Prostate gland (tissue), 2 donors: ENCODE measurements around the gene DBT. TPM values are rescaled to one million over a fixed set of nuclear protein-coding genes. Genes with fewer than 3 reads are reported as not detected.

ENCODE experiments used
- DNase-seq: peaks from one replicate; pipeline ENCODE4 v3.0.0-alpha.2; 2019; ENCODE audit warnings: low spot score
- H3K27ac ChIP-seq, 2 donors: fragments of 200-600 bp; sonication (generic); 2 replicates each; pipeline ENCODE4 v1.5.1; 2017 to 2019
- H3K27me3 ChIP-seq: fragments of 200-600 bp; sonication (generic); replicated peaks from 2 replicates; pipeline ENCODE4 v1.5.1; 2019; ENCODE audit not compliant: insufficient read depth
- H3K36me3 ChIP-seq, 2 donors: fragments of 200-600 bp; sonication (generic); 1 replicate in 1 of 2; 2 replicates in 1 of 2; pipeline versions ENCODE4 v1.5.1 to v1.8.1; 2017 to 2019
- H3K4me1 ChIP-seq: fragments of 200-600 bp; sonication (generic); replicated peaks from 2 replicates; pipeline ENCODE4 v1.5.1; 2019
- H3K4me3 ChIP-seq, 2 donors: fragments of 200-600 bp; sonication (generic); 2 replicates each; pipeline ENCODE4 v1.5.1; 2017 to 2019
- H3K9me3 ChIP-seq: fragments of 200-600 bp; sonication (generic); 2 replicates; pipeline ENCODE4 v1.5.1; 2017
- CTCF ChIP-seq, 4 experiments: fragments of 200-600 bp in 2 of 4; fragments of 450-650 bp in 2 of 4; sonication (generic) in 2 of 4; IDR thresholded peaks; 1 replicate in 3 of 4; 2 replicates in 1 of 4; pipeline ENCODE4 v1.5.1; 2016 to 2019; ENCODE audit warnings: antibody characterized with exemption in 4 of 4, mild to moderate bottlenecking in 2 of 4, moderate library complexity in 2 of 4
- POLR2A ChIP-seq: fragments of 450-650 bp; IDR thresholded peaks from one replicate; pipeline ENCODE4 v1.6.1; 2016; ENCODE audit warnings: antibody characterized with exemption, mild to moderate bottlenecking
- POLR2AphosphoS5 ChIP-seq: sonication (generic); formaldehyde crosslinking; IDR thresholded peaks from one replicate; pipeline ENCODE4 v1.6.1; 2017; ENCODE audit warnings: antibody characterized with exemption
- WGBS: methylation state at CpG from one replicate; pipeline ENCODE4 v1.1.5; 2018; 5-methylcytosine and 5-hydroxymethylcytosine counted together
- intact Hi-C: fragments of 100-400 bp; cut with DNase I; formaldehyde crosslinking; loops from one replicate; pipeline ENCODE4 v1.14.2; 2022
- total RNA-seq, 2 donors: library from RNA; depleted of rRNA; stranded (reverse); fragments of >200 nt; gene quantifications; one replicate each; pipeline ENCODE4 v1.1.0, GENCODE V29; 2016

DBT gene
- total RNA-seq, 2 donors from 2014 or later = 7.6 to 17.3 TPM

GRCh38 chr1:100177295-100178041 lies 72.2 kb downstream of the DBT start:
- no peak overlapping the region for H3K27ac ChIP-seq
- intact Hi-C loops = no loop called here
- no peaks in the 10 kb centered on the region for H3K9me3 ChIP-seq
- no peak for DNase-seq
- TF ChIP-seq POLR2AphosphoS5 (no peak), CTCF (IDR thresholded peaks at IDR 0.05) (no peak), POLR2A (no peak)
- H3K4me1 ChIP-seq = no peaks in the 10 kb centered on the region
- H3K27me3 ChIP-seq = no peaks in the 10 kb centered on the region
- no peaks in the 10 kb centered on the region for H3K36me3 ChIP-seq
- 95% methylated on average over 4 of the region's 4 CpGs for WGBS
- H3K4me3 ChIP-seq = no peak overlapping the region

GRCh38 chr1:100168051-100168450 lies 81.6 kb downstream of the DBT start:
- TF ChIP-seq CTCF (IDR thresholded peaks at IDR 0.05) (no peak), POLR2AphosphoS5 (no peak), POLR2A (no peak)
- Histone ChIP-seq H3K4me3 (no peak overlapping the region), H3K36me3 (no peaks in the 10 kb centered on the region), H3K4me1 (no peaks in the 10 kb centered on the region), H3K27ac (no peak overlapping the region), H3K27me3 (no peaks in the 10 kb centered on the region), H3K9me3 (no peaks in the 10 kb centered on the region)
- no peak for DNase-seq
- 93% methylated on average over 2 of the region's 2 CpGs for WGBS
- intact Hi-C loops = no loop called here

DNA sequence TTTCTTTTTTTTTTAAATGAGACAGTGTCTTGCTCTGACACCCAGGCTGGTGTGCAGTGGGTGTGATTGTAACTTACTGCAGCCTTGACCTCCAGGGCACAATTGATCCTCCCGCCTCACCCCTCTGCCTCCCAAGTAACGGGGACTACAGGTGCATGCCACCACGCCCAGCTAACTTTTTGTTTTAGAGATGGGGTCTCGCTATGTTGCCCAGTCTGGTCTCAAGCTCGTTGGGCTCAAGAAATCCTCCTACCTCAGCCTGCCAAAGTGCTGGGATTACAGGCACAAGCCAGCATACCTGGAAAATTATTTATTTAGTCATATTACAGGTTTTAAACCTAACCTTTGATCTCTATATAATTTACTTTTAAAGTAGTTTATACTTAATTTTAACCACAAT lies 84.9 kb downstream of the DBT start:
- intact Hi-C loops = no loop called here
- H3K9me3 ChIP-seq = no peaks in the 10 kb centered on the region

GRCh38 chr1:100164216-100164615 lies 85.4 kb downstream of the DBT start:
- no peak overlapping the region for H3K27ac ChIP-seq
- H3K9me3 ChIP-seq = no peaks in the 10 kb centered on the region
- no peak overlapping the region for H3K4me3 ChIP-seq
- 43% methylated on average over 2 of the region's 2 CpGs for WGBS
- TF ChIP-seq POLR2AphosphoS5 = no peak
- TF ChIP-seq CTCF (IDR thresholded peaks at IDR 0.05) = no peak
- TF ChIP-seq POLR2A = no peak
- H3K27me3 ChIP-seq = no peaks in the 10 kb centered on the region
- no peaks in the 10 kb centered on the region for H3K36me3 ChIP-seq
- intact Hi-C loops = no loop called here
- no peak for DNase-seq
- H3K4me1 ChIP-seq = no peaks in the 10 kb centered on the region

More for the DNA sequence above, 84.9 kb downstream of the DBT start:
- Histone ChIP-seq H3K27me3 (no peaks in the 10 kb centered on the region), H3K4me1 (no peaks in the 10 kb centered on the region), H3K4me3 (no peak overlapping the region), H3K27ac (no peak overlapping the region), H3K36me3 (no peaks in the 10 kb centered on the region)
- DNase-seq = no peak
- TF ChIP-seq POLR2A (no peak), CTCF (IDR thresholded peaks at IDR 0.05) (no peak), POLR2AphosphoS5 (no peak)
- 95% methylated on average over 5 of the region's 5 CpGs for WGBS

DNA sequence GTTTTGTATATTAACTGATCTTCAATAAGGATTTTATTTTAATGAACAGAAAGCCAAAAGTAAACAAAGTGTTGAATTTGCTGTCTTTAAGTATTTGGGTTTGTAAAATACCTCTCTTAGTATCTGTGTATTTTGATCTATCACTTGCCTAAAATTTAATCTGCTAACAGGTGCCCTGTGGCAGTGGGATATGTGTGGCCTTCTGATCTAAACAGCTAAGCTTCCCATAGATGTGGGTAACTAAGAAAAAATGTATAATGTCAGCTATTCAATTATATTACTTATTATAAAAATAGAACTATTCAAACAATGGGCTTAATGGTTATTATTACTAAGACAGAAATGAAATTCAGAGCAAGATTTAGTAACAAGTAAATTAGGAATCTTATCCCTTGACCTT lies 86.8 kb downstream of the DBT start:
- no peak overlapping the region for H3K4me3 ChIP-seq
- TF ChIP-seq CTCF (IDR thresholded peaks at IDR 0.05) (no peak), POLR2A (no peak), POLR2AphosphoS5 (no peak)
- intact Hi-C loops = no loop called here
- no peaks in the 10 kb centered on the region for H3K4me1 ChIP-seq
- H3K27ac ChIP-seq = no peak overlapping the region
- H3K36me3 ChIP-seq = no peaks in the 10 kb centered on the region
- H3K27me3 ChIP-seq = no peaks in the 10 kb centered on the region
- DNase-seq = no peak
- H3K9me3 ChIP-seq = no peaks in the 10 kb centered on the region
